ENCODE measurements around the gene MAN2B2.

DNA sequence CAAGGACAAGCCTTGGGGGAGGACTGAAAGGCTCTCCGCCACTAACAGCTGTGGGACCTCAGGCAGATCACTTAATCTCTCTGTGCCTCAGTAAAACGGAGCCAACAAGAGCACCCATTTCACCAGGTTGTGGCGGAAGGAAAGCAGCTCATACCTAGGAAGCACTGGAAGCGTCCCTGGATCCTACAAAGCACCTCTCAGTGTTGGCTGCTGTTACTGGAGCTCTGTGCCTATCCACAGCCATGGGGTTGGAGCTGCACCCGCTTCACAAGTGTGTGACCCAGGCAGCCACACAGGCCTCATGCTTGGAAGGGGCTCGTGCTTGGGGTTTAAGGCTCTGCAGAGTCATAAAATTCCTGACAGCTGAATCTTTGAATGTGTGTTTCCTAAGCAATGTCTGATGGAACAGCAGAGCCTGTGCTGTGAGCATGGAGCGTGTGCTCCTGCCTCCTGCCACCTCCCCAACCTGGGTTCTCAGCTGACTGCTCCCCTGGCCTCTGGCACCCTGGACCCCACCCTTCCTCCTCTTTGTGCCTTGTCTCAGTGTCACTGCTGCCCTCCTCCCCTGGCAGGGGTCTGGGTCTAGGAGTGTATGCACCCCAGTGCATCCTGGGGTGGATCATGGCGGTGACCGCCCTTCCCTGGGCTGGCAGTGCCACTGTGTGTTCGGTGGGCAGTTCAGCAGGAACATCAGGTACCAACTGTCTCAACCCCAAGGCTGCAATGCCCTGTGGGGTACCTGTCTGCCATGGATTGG, 14.4 kb upstream of the MAN2B2 start:
- TF ChIP-seq, protein P1, sequence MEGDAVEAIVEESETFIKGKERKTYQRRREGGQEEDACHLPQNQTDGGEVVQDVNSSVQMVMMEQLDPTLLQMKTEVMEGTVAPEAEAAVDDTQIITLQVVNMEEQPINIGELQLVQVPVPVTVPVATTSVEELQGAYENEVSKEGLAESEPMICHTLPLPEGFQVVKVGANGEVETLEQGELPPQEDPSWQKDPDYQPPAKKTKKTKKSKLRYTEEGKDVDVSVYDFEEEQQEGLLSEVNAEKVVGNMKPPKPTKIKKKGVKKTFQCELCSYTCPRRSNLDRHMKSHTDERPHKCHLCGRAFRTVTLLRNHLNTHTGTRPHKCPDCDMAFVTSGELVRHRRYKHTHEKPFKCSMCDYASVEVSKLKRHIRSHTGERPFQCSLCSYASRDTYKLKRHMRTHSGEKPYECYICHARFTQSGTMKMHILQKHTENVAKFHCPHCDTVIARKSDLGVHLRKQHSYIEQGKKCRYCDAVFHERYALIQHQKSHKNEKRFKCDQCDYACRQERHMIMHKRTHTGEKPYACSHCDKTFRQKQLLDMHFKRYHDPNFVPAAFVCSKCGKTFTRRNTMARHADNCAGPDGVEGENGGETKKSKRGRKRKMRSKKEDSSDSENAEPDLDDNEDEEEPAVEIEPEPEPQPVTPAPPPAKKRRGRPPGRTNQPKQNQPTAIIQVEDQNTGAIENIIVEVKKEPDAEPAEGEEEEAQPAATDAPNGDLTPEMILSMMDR (IDR thresholded peaks at IDR 0.05; ENCODE audit: low read length) = no peak
- TF ChIP-seq EZH2phosphoT487 (IDR thresholded peaks at IDR 0.05; ENCODE audit: low read length) = no peak
- no peak for TF ChIP-seq EZH2 (optimal IDR thresholded peaks at IDR 0.05; ENCODE audit: low read depth, low read length)

All from MM.1S (cell line).